Esophagus (tissue), 2 donors: ENCODE measurements around the gene KCNJ13. TPM values are rescaled to one million over a fixed set of nuclear protein-coding genes. Genes with fewer than 3 reads are reported as not detected.

Experiments used
- polyA plus RNA-seq, 2 donors: library from polyadenylated mRNA; stranded (reverse); fragments of 200-250 nt; gene quantifications; one replicate each; pipeline ENCODE4 v1.2.3, GENCODE V29; 2013
- donor health status: healthy with polysubstance abuse.
- donor health status: Bipolar disorder and iron deficiency.

Gene KCNJ13
- polyA plus RNA-seq, 2 donors = not detected

Other genes starting within 250 kb of the KCNJ13 start
- not detected for gene CHRNG, start 236.9 kb downstream of the KCNJ13 start, polyA plus RNA-seq
- gene TIGD1, start 226.0 kb downstream of the KCNJ13 start, polyA plus RNA-seq = 1 to 10 TPM; 1.8 to 4.4 TPM
- 10 to 100 TPM; 45.9 to 56.7 TPM for gene EIF4E2, start 225.9 kb downstream of the KCNJ13 start, polyA plus RNA-seq
- gene EFHD1, start 143.0 kb downstream of the KCNJ13 start, polyA plus RNA-seq = 1 to 10 TPM; 1.3 to 3.9 TPM
- gene GIGYF2, start 79.2 kb downstream of the KCNJ13 start, polyA plus RNA-seq = 10 to 100 TPM; 10.9 to 11.0 TPM
- gene SNORC, start 93.7 kb upstream of the KCNJ13 start, polyA plus RNA-seq = 1 to 10 TPM; 1.0 to 2.4 TPM
- 10 to 100 TPM in 1 of 2 donors, 1 to 10 TPM in 1; 8.4 to 11.4 TPM for gene NGEF, start 236.7 kb upstream of the KCNJ13 start, polyA plus RNA-seq